Measurements from ENCODE around the gene CDV3. TPM values are rescaled to one million over a fixed set of nuclear protein-coding genes. Genes with fewer than 3 reads are reported as not detected.
"Not testable (repeated sequence)": the region's sequence is repeated elsewhere in the genome, so short reads cannot be mapped to it uniquely, and the experiment has no call there.

The CDV3 gene
- 145 TPM for total RNA-seq
- long read RNA-seq, transcript CDV3-203 (5 exons, 955 nt), result major isoform, 62 of 213 reads
- long read RNA-seq, transcript CDV3-201 (5 exons, 3,307 nt), result minor isoform, 48 of 213 reads
- long read RNA-seq, partial matches to known transcripts, result 5 of 213 reads
- long read RNA-seq, other reads (novel, unspliced or antisense), result 98 of 213 reads

- intact Hi-C loops (cut with DNase I), result loop anchor here (10.0 kb wide), 1 partner anchor 109 kb away; no protein-coding TSS in a partner anchor
- peak; percentile 38 for ATAC-seq (ENCODE audit: poor library complexity)
- peak; percentile 71 for DNase-seq
These were observed at the start of gene CDV3 for GRCh38 chr3:133573629-133574194. Gene CDV3 (plus strand): TSS chr3:133573686. CDS start chr3:133574045, 359 bp downstream.

- ATAC-seq (ENCODE audit: poor library complexity); intact Hi-C loops (cut with DNase I); DNase-seq: not testable (repeated sequence)
These were observed 49.7 kb upstream of the CDV3 start for GRCh38 chr3:133523758-133524157.

GRCh38 chr3:133525435-133525834 is 48.1 kb upstream of the CDV3 start:
- ATAC-seq (ENCODE audit: poor library complexity) (peak; percentile 31), DNase-seq (no peak)
- intact Hi-C loops (cut with DNase I), result no loop called here

GRCh38 chr3:133527081-133527715 is 46.3 kb upstream of the CDV3 start:
- no peak for ATAC-seq (ENCODE audit: poor library complexity)
- DNase-seq, result no peak
- intact Hi-C loops (cut with DNase I), result no loop called here

- no peak for DNase-seq
- intact Hi-C loops (cut with DNase I), result no loop called here
- ATAC-seq (ENCODE audit: poor library complexity), result no peak
These were observed 43.7 kb upstream of the CDV3 start for GRCh38 chr3:133529809-133530208.

- ATAC-seq (ENCODE audit: poor library complexity) (no peak), DNase-seq (no peak)
- intact Hi-C loops (cut with DNase I), result no loop called here
These were observed 41.5 kb upstream of the CDV3 start for GRCh38 chr3:133531981-133532380.

- no peak for ATAC-seq (ENCODE audit: poor library complexity)
- DNase-seq, result no peak
- intact Hi-C loops (cut with DNase I), result no loop called here
These were observed 40.5 kb upstream of the CDV3 start for GRCh38 chr3:133532951-133533350.

- intact Hi-C loops (cut with DNase I), result no loop called here
- DNase-seq (no peak), ATAC-seq (ENCODE audit: poor library complexity) (peak; percentile 78)
These were observed 37.3 kb upstream of the CDV3 start for GRCh38 chr3:133535971-133536881.

- intact Hi-C loops (cut with DNase I); ATAC-seq (ENCODE audit: poor library complexity); DNase-seq: not testable (repeated sequence)
These were observed 36.4 kb upstream of the CDV3 start for GRCh38 chr3:133537131-133537530.

GRCh38 chr3:133538154-133538553 is 35.3 kb upstream of the CDV3 start:
- intact Hi-C loops (cut with DNase I), result no loop called here
- DNase-seq (no peak), ATAC-seq (ENCODE audit: poor library complexity) (no peak)

- intact Hi-C loops (cut with DNase I), result no loop called here
- DNase-seq (no peak), ATAC-seq (ENCODE audit: poor library complexity) (no peak)
These were observed 32.4 kb upstream of the CDV3 start for GRCh38 chr3:133540896-133541674.

GRCh38 chr3:133542871-133543270 is 30.6 kb upstream of the CDV3 start:
- ATAC-seq (ENCODE audit: poor library complexity) (no peak), DNase-seq (no peak)
- intact Hi-C loops (cut with DNase I), result no loop called here

GRCh38 chr3:133544983-133545382 is 28.5 kb upstream of the CDV3 start:
- intact Hi-C loops (cut with DNase I); DNase-seq; ATAC-seq (ENCODE audit: poor library complexity): not testable (repeated sequence)

- peak; percentile 86 for ATAC-seq (ENCODE audit: poor library complexity)
- intact Hi-C loops (cut with DNase I), result no loop called here
- no peak for DNase-seq
These were observed 25.9 kb upstream of the CDV3 start for GRCh38 chr3:133547432-133548041.

GRCh38 chr3:133548090-133548489 is 25.4 kb upstream of the CDV3 start:
- ATAC-seq (ENCODE audit: poor library complexity), result peak; percentile 59

GRCh38 chr3:133549565-133549964 is 23.9 kb upstream of the CDV3 start:
- DNase-seq (no peak), ATAC-seq (ENCODE audit: poor library complexity) (no peak)
- intact Hi-C loops (cut with DNase I), result no loop called here

More at GRCh38 chr3:133548090-133548489, 25.4 kb upstream of the CDV3 start:
- DNase-seq, result no peak
- intact Hi-C loops (cut with DNase I), result no loop called here

- ATAC-seq (ENCODE audit: poor library complexity); intact Hi-C loops (cut with DNase I); DNase-seq: not testable (repeated sequence)
These were observed 21.9 kb upstream of the CDV3 start for GRCh38 chr3:133551589-133551988.

- ATAC-seq (ENCODE audit: poor library complexity), result no peak
- intact Hi-C loops (cut with DNase I), result no loop called here
- DNase-seq, result no peak
These were observed 11.8 kb upstream of the CDV3 start for GRCh38 chr3:133561679-133562078.
